Fibroblast of pulmonary artery (primary cell): ENCODE results near the gene TAP2.
A peak's percentile ranks its signal among the peaks of the same experiment; 100 is the strongest.

Experiments
- DNase-seq: peaks from one replicate; pipeline ENCODE4 v3.0.0-alpha.2; 2010; ENCODE audit warnings: low read depth
- H3K4me3 ChIP-seq: replicated peaks from 2 replicates; pipeline ENCODE4 v1.5.1; 2011; ENCODE audit warnings: low read depth, mild to moderate bottlenecking, control low read depth, low read length, moderate library complexity
- CTCF ChIP-seq: IDR thresholded peaks from 2 replicates; pipeline ENCODE4 v1.5.1; 2011; ENCODE audit warnings: mild to moderate bottlenecking, control low read depth, low read length, inconsistent platforms; ENCODE audit errors: missing control alignments

The TAP2 gene

GRCh38 chr6:32853541-32854375 lies 15.2 kb upstream of the TAP2 start, which contains the start of the genes PSMB9 and TAP1:
Gene PSMB9, plus strand, starts transcription at chr6:32854192. Its CDS starts 38 bp downstream, at chr6:32854230.
Gene TAP1, minus strand, starts transcription at chr6:32853704. Its CDS starts 68 bp downstream, at chr6:32853636.
- peak; percentile 92 for DNase-seq
- peak; percentile 41 for TF ChIP-seq CTCF
- H3K4me3 ChIP-seq, result peak within 1 kb of the TSS; percentile 89

- peak overlapping the region; percentile 89 for H3K4me3 ChIP-seq
- peak; percentile 24 for DNase-seq
- TF ChIP-seq CTCF, result no peak
Observed at GRCh38 chr6:32852844-32853540, 14.5 kb upstream of the TAP2 start.

- no peak for TF ChIP-seq CTCF
- DNase-seq, result peak; percentile 4
- peak overlapping the region; percentile 89 for H3K4me3 ChIP-seq
Observed at GRCh38 chr6:32852018-32852843, 13.7 kb upstream of the TAP2 start.

- no peak for TF ChIP-seq CTCF
- no peak overlapping the region for H3K4me3 ChIP-seq
Observed at GRCh38 chr6:32851025-32851424, 12.5 kb upstream of the TAP2 start.

GRCh38 chr6:32849126-32849525 lies 10.6 kb upstream of the TAP2 start:
- no peak for DNase-seq
- no peak overlapping the region for H3K4me3 ChIP-seq
- TF ChIP-seq CTCF, result no peak

More at GRCh38 chr6:32851025-32851424, 12.5 kb upstream of the TAP2 start:
- no peak for DNase-seq

GRCh38 chr6:32847795-32848194 lies 9.3 kb upstream of the TAP2 start:
- DNase-seq, result no peak
- no peak for TF ChIP-seq CTCF
- no peak overlapping the region for H3K4me3 ChIP-seq
